GM10248 (cell line): ENCODE data around the gene FANCI.

Experiments
- CTCF ChIA-PET: fragments of 300-600 bp; sonication (Branson Sonifier 250); formaldehyde crosslinking; extraction: SDS; loops from one replicate; lab custom pipeline; 2021; ENCODE audit warnings: antibody characterized with exemption; lab: Yijun Ruan, JAX
- POLR2A ChIA-PET: fragments of 350-650 bp; sonication (Branson Sonifier 250); formaldehyde crosslinking; extraction: SDS; loops from one replicate; lab custom pipeline; 2020; ENCODE audit warnings: antibody characterized with exemption; lab: Yijun Ruan, JAX
- DNase-seq: peaks from one replicate; pipeline ENCODE4 v3.0.0; 2012; ENCODE audit errors: extremely low spot score
- TF ChIP-seq, protein P1 (sequence below): IDR thresholded peaks from 2 replicates; pipeline ENCODE4 v1.5.1; 2012; ENCODE audit warnings: mild to moderate bottlenecking, low read depth; ENCODE audit errors: extremely low read depth, missing control alignments, control extremely low read depth

Gene FANCI

GRCh38 chr15:89325039-89325803 is 81.4 kb downstream of the FANCI start:
- POLR2A ChIA-PET: no interaction called here
- TF ChIP-seq, protein P1, sequence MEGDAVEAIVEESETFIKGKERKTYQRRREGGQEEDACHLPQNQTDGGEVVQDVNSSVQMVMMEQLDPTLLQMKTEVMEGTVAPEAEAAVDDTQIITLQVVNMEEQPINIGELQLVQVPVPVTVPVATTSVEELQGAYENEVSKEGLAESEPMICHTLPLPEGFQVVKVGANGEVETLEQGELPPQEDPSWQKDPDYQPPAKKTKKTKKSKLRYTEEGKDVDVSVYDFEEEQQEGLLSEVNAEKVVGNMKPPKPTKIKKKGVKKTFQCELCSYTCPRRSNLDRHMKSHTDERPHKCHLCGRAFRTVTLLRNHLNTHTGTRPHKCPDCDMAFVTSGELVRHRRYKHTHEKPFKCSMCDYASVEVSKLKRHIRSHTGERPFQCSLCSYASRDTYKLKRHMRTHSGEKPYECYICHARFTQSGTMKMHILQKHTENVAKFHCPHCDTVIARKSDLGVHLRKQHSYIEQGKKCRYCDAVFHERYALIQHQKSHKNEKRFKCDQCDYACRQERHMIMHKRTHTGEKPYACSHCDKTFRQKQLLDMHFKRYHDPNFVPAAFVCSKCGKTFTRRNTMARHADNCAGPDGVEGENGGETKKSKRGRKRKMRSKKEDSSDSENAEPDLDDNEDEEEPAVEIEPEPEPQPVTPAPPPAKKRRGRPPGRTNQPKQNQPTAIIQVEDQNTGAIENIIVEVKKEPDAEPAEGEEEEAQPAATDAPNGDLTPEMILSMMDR: no peak
- no peak for DNase-seq
- CTCF ChIA-PET: interaction anchor here (0.8 to 3.4 kb wide), 5 partner anchors 12 to 34 kb away, joined by 3 to 12 read pairs (median 5); no protein-coding TSS in a partner anchor

DNA sequence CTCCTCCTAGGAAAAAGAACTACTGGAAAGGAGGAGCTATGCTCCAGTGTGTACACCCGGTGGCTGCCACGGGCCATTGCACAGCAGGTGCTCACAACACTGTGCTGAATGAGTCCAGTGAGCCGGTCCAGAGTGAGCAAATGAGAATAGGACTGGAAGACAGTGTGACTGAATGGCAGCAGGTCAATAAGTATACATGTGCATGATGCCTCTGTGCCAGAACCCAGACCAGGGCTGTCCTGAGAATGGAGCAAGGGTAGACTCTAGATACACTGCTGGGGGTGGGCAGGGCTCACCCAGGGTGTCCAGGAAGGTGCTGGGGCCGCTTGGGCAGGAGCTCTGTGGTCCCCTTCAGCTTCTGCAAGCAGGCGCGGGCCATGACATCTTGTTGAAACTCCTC is 82.5 kb downstream of the FANCI start:
- ChIA-PET POLR2A (no interaction called here), CTCF (interaction anchor here (1.1 to 1.8 kb wide), 2 partner anchors 13 to 33 kb away, joined by 4 to 5 read pairs; no protein-coding TSS in a partner anchor)
- TF ChIP-seq, protein P1: no peak
- no peak for DNase-seq

DNA sequence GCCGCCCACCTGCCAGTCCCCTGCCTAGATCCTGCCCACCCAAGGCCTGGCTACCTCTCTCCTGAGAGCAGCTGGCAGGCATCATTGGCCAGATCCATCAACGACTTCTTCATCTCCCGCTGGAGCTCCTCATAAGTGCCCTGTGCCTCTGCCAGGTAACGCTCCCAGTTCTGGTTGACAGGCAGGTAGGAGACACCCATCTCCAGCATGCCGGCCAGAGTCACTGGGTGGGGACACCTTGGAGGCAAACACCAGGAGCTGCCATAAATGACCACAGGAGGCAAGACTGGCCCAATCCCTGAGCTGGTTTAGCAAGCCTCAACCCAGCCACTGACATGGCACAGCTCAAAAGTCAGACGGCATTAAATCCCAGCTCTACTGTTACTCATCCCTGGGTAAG is 83.3 kb downstream of the FANCI start:
- no peak for DNase-seq
- TF ChIP-seq, protein P1: no peak
- ChIA-PET POLR2A (no interaction called here), CTCF (interaction anchor here (1.1 to 1.8 kb wide), 4 partner anchors 10 to 38 kb away, joined by 3 to 5 read pairs (median 4); no protein-coding TSS in a partner anchor)

DNA sequence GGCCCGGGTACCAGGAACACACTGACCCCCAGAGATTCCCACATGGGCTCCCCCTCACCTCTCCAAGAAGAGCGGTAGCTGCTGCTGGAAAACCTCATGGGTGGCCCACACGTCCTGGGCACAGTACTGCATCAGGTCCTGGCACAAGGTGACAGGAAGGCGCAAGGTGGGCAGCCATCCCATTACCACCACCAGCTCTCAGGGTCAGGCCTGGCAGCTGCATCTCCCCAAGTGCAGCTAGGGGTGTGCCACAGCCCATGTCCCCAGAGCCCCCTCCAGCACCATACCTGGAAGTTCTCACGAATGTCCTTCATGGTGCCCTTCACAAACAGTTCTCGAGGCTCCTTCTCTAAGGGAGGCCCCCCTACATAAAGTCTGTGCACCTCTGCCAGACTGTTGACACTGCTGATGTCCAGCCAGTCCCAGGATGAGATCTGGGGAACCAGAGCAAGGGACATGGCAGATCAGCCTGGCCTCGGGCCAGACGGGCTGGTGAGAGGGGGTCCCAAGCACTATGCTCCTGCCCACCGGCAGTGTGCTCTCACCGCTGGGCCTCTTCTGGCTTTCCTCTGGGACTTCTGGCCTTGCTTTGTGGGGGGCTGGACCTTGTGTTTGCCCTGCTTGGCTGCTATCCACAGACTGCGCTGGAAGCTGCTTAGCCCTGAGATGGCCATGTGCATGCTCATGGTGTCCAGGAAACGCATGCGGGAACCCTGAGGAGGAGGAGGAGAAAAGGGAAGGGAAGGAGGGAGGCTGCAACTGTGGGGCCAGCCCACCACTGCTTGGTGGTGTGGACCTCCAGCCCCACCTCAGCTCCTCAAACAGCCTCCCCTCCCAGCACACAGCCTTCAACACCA is 84.8 kb downstream of the FANCI start:
- ChIA-PET POLR2A (interaction anchor here (0.6 kb wide), 1 partner anchor 40 kb away, joined by 3 read pairs; no protein-coding TSS in a partner anchor), CTCF (interaction anchor here (1.0 to 4.2 kb wide), 5 partner anchors 9 to 122 kb away, joined by 3 to 22 read pairs (median 5); no protein-coding TSS in a partner anchor)
- no peak for DNase-seq
- TF ChIP-seq, protein P1: no peak

- TF ChIP-seq, protein P1: no peak
- POLR2A ChIA-PET: interaction anchor here (0.6 kb wide), 1 partner anchor 40 kb away, joined by 3 read pairs; no protein-coding TSS in a partner anchor
- DNase-seq: no peak
- CTCF ChIA-PET: interaction anchor here (1.1 to 4.2 kb wide), 6 partner anchors 8 to 122 kb away, joined by 3 to 22 read pairs (median 4); no protein-coding TSS in a partner anchor
These were observed 85.7 kb downstream of the FANCI start for GRCh38 chr15:89329329-89330084.
